ENCODE measurements around the gene PMF1.
A peak's percentile ranks its signal among the peaks of the same experiment; 100 is the strongest.

Gene PMF1

GRCh38 chr1:156284112-156284511, 71.3 kb downstream of the PMF1 start, which contains the start of gene TMEM79:
Gene TMEM79, plus strand, starts transcription at chr1:156284325. Its CDS starts 902 bp downstream, at chr1:156285227.
- H3K4me1 ChIP-seq (ENCODE audit: insufficient read depth, low read length, severe bottlenecking): peaks cover 29% of the 10 kb centered on the region
- peak within 1 kb of the TSS; percentile 51; the same call in 1 of the 2 replicates for H2AFZ ChIP-seq (ENCODE audit: low read length)
- TF ChIP-seq, protein P1, sequence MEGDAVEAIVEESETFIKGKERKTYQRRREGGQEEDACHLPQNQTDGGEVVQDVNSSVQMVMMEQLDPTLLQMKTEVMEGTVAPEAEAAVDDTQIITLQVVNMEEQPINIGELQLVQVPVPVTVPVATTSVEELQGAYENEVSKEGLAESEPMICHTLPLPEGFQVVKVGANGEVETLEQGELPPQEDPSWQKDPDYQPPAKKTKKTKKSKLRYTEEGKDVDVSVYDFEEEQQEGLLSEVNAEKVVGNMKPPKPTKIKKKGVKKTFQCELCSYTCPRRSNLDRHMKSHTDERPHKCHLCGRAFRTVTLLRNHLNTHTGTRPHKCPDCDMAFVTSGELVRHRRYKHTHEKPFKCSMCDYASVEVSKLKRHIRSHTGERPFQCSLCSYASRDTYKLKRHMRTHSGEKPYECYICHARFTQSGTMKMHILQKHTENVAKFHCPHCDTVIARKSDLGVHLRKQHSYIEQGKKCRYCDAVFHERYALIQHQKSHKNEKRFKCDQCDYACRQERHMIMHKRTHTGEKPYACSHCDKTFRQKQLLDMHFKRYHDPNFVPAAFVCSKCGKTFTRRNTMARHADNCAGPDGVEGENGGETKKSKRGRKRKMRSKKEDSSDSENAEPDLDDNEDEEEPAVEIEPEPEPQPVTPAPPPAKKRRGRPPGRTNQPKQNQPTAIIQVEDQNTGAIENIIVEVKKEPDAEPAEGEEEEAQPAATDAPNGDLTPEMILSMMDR (IDR thresholded peaks at IDR 0.05; ENCODE audit: low read length): no peak
- TF ChIP-seq EZH2 (IDR thresholded peaks at IDR 0.05; ENCODE audit: borderline replicate concordance, low read length): no peak
- no peaks in the 10 kb centered on the region for H3K9me2 ChIP-seq (ENCODE audit: low read depth, low read length)
- H3K36me3 ChIP-seq (ENCODE audit: insufficient read depth, low read length): peaks cover 15% of the 10 kb centered on the region
- peak within 1 kb of the TSS; percentile 95 for H3K4me3 ChIP-seq (ENCODE audit: low read depth, low read length, poor library complexity, severe bottlenecking)
- peaks cover 37% of the 10 kb centered on the region for H3K79me2 ChIP-seq (ENCODE audit: insufficient read depth, low read length)
- H3K9me3 ChIP-seq (ENCODE audit: low read length): no peaks in the 10 kb centered on the region
- H3K27ac ChIP-seq (ENCODE audit: low read depth, low read length, poor library complexity, severe bottlenecking): peak within 1 kb of the TSS; percentile 53
- peak within 1 kb of the TSS; percentile 97 for H3K4me2 ChIP-seq (ENCODE audit: low read length)
- H3K9ac ChIP-seq (ENCODE audit: low read length): peak within 1 kb of the TSS; percentile 98
- H3K27me3 ChIP-seq (ENCODE audit: insufficient read depth, low read length): no peaks in the 10 kb centered on the region
- no peaks in the 10 kb centered on the region for H4K20me1 ChIP-seq (ENCODE audit: insufficient read depth, low read length)
- H3F3A ChIP-seq (ENCODE audit: insufficient read depth, low read length): no peaks in the 10 kb centered on the region

DNA sequence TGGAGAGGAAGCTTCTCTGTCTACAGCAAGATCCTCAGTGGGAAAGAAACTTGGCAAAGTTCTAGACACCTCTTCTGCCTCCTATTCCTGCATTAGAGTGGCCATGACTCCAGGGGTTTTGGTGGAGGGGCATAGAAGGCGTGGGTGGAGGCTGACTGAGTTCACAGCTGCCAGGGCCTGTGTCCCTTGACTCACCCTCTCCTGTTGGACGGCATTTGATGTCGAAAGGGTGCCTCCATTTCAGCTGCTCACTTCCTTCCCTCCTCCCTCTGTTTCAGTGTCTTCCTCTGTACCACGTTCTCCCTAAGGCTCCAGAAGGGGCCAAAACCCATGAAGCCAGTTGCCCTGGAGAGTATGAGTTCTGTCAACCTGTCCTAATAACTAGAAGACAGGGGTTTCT, 72.0 kb downstream of the PMF1 start:
- no peak for TF ChIP-seq EZH2 (IDR thresholded peaks at IDR 0.05; ENCODE audit: borderline replicate concordance, low read length)
- TF ChIP-seq, protein P1 (IDR thresholded peaks at IDR 0.05; ENCODE audit: low read length): no peak
- peaks cover 9% of the 10 kb centered on the region; the same call in 1 of the 2 replicates for H3K36me3 ChIP-seq (ENCODE audit: insufficient read depth, low read length)
- H3K9me3 ChIP-seq (ENCODE audit: low read length): no peaks in the 10 kb centered on the region
- peaks cover 29% of the 10 kb centered on the region for H3K4me1 ChIP-seq (ENCODE audit: insufficient read depth, low read length, severe bottlenecking)
- H3K9ac ChIP-seq (ENCODE audit: low read length): no peak overlapping the region
- no peak overlapping the region for H3K4me2 ChIP-seq (ENCODE audit: low read length)
- peaks cover 31% of the 10 kb centered on the region for H3K79me2 ChIP-seq (ENCODE audit: insufficient read depth, low read length)
- H4K20me1 ChIP-seq (ENCODE audit: insufficient read depth, low read length): no peaks in the 10 kb centered on the region
- no peak overlapping the region for H2AFZ ChIP-seq (ENCODE audit: low read length)
- no peaks in the 10 kb centered on the region for H3F3A ChIP-seq (ENCODE audit: insufficient read depth, low read length)
- H3K9me2 ChIP-seq (ENCODE audit: low read depth, low read length): no peaks in the 10 kb centered on the region
- no peak overlapping the region for H3K27ac ChIP-seq (ENCODE audit: low read depth, low read length, poor library complexity, severe bottlenecking)
- no peaks in the 10 kb centered on the region for H3K27me3 ChIP-seq (ENCODE audit: insufficient read depth, low read length)
- H3K4me3 ChIP-seq (ENCODE audit: low read depth, low read length, poor library complexity, severe bottlenecking): no peak overlapping the region

DNA sequence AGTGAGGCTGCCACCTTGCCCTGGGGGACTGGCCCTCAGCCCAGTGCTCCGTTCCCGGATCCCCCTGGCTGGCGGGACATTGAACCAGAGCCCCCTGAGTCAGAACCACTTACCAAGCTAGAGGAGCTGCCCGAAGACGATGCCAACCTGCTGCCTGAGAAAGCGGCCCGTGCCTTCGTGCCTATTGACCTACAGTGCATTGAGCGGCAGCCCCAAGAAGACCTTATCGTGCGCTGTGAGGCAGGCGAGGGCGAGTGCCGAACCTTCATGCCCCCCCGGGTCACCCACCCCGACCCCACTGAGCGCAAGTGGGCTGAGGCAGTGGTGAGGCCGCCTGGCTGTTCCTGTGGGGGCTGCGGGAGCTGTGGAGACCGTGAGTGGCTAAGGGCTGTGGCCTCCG, 72.6 kb downstream of the PMF1 start:
- no peak overlapping the region for H3K4me3 ChIP-seq (ENCODE audit: low read depth, low read length, poor library complexity, severe bottlenecking)
- H3K9me3 ChIP-seq (ENCODE audit: low read length): no peaks in the 10 kb centered on the region
- TF ChIP-seq, protein P1 (IDR thresholded peaks at IDR 0.05; ENCODE audit: low read length): no peak
- no peak for TF ChIP-seq EZH2 (IDR thresholded peaks at IDR 0.05; ENCODE audit: borderline replicate concordance, low read length)
- H4K20me1 ChIP-seq (ENCODE audit: insufficient read depth, low read length): no peaks in the 10 kb centered on the region
- no peaks in the 10 kb centered on the region for H3K27me3 ChIP-seq (ENCODE audit: insufficient read depth, low read length)
- H3K4me2 ChIP-seq (ENCODE audit: low read length): no peak overlapping the region
- no peak overlapping the region for H3K9ac ChIP-seq (ENCODE audit: low read length)
- no peak overlapping the region for H2AFZ ChIP-seq (ENCODE audit: low read length)
- no peak overlapping the region for H3K27ac ChIP-seq (ENCODE audit: low read depth, low read length, poor library complexity, severe bottlenecking)
- peaks cover 2% of the 10 kb centered on the region; the same call in 1 of the 2 replicates for H3K36me3 ChIP-seq (ENCODE audit: insufficient read depth, low read length)
- H3K9me2 ChIP-seq (ENCODE audit: low read depth, low read length): no peaks in the 10 kb centered on the region
- peaks cover 24% of the 10 kb centered on the region for H3K79me2 ChIP-seq (ENCODE audit: insufficient read depth, low read length)
- peaks cover 27% of the 10 kb centered on the region for H3K4me1 ChIP-seq (ENCODE audit: insufficient read depth, low read length, severe bottlenecking)
- no peaks in the 10 kb centered on the region for H3F3A ChIP-seq (ENCODE audit: insufficient read depth, low read length)

All from OCI-LY1 (cell line).